OCI-LY1 (cell line): ENCODE measurements around the gene CEACAM19.

Experiments used
- CTCF ChIP-seq: fragments of 200-600 bp; sonication (generic), shearing (Covaris generic); IDR thresholded peaks from 2 replicates; pipeline ENCODE4 v1.5.1; 2017; ENCODE audit warnings: mild to moderate bottlenecking, antibody characterized with exemption, low read length, moderate library complexity, mixed read lengths
- EZH2 ChIP-seq: fragments of 200-600 bp; sonication (generic), shearing (Covaris generic); IDR thresholded peaks from 2 replicates; pipeline ENCODE4 v1.8.0; 2017; ENCODE audit warnings: borderline replicate concordance, mixed run types, mild to moderate bottlenecking, antibody characterized with exemption, low read length, moderate library complexity, mixed read lengths

GRCh38 chr19:44732235-44733014, 61.1 kb downstream of the CEACAM19 start:
- TF ChIP-seq CTCF (no peak), EZH2 (no peak)
